ENCODE measurements around the gene DTNBP1.

The DTNBP1 gene

DNA sequence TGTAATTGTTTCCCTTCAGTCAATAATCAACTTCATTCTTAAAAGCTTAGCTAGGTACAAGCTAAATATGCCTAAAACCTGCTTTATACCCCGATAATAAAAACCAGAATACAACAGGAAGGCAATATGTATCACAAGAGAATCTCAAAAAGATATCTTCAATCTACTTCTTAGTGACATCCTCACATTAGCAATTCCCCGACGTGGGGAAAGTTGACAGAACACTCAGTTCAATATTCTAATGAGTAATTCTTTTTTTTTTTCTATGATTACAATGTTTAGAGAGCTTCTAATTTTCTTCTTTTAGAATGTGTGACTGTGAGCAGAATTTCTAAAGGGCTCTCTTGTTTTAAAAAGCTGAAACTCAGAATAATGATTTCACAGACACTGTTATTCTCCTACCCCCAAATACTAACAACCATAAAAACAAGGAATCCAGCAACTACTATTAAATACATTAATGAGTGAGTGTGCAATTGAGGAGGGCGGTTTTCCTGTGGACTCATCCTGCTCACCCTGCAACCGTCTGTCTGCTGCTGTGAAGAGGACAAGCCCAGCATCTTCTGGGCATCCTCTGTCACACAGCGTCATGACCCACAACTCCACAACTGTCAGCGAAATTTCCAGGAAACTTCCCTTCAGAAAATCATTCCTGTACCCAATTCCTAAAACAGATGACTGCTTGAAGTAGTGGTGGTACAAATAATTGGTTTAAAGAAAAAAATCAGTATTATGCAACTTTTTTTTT is 68.1 kb downstream of the DTNBP1 start:
- FAIRE-seq = no peak
- no peak for DNase-seq (ENCODE audit: insufficient read length, low spot score)

DNA sequence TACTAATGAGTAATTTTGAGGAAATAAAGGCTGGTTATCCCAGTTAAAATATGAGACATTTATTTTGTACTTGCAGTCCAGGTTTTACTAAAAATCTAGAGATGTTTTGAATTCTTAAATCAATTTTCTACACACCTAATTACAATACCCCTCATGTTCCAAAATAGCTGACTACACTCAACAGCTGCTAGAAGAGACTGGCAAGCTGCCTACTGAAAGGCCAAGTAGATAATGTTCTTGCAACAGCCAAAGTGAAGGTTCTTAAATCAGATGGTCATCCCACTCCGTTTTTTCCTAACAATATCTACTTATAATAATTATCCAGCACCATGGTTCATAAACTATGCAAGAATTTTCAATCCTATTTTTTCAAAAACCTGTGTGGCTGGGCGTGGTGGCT is 69.0 kb downstream of the DTNBP1 start:
- DNase-seq (ENCODE audit: insufficient read length, low spot score) (no peak), FAIRE-seq (no peak)

DNA sequence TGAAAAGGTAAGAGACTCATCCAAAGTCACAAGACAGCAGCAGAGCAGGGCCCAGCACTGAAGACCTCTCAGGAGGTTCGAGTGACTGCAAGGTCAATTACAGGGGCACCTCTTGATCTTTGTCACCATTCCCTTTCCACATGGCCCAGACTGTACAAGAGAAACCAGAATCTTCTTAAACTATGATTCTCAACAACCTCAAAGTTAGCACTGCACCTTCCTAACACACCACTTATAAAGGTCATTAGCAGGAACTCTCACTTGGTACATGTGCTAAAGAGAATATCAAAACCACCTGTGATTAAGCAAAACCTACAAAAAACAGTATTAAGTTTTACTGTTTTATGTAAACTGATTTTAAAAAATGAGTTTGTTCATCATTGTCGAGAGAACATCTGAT is 70.2 kb downstream of the DTNBP1 start:
- no peak for DNase-seq (ENCODE audit: insufficient read length, low spot score)
- FAIRE-seq = no peak

DNA sequence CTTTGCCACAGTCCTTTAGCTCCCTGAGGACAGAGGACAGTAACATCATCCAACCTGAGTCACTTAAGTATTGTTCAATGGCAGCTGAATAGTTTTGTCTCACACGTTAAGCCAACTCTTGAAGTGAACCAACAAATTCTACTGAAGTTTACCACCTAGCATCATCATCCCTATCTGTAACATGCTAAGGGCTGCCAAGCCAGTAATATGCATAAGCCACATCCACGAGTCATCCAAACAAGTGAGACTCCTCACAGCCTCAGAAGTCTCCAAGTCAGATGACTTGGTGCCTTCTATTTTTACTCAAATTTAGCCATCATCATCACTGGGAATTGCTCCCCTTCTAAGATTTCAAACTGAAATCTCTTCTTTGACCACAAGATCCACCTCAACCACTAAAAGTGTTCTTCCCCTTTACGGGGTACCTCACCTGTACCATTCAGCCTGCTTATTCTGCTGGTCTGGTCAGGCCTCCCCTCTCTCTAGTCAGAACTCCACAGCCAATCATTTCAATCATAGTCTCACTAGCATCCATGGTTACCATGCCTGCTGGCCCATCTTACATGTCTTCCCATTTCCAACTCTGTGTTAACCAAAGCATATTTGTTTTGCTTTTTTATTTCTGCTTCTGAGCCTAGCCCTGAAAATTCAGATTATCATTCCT is 73.7 kb downstream of the DTNBP1 start:
- FAIRE-seq = peak; percentile 16
- no peak for DNase-seq (ENCODE audit: insufficient read length, low spot score)

DNA sequence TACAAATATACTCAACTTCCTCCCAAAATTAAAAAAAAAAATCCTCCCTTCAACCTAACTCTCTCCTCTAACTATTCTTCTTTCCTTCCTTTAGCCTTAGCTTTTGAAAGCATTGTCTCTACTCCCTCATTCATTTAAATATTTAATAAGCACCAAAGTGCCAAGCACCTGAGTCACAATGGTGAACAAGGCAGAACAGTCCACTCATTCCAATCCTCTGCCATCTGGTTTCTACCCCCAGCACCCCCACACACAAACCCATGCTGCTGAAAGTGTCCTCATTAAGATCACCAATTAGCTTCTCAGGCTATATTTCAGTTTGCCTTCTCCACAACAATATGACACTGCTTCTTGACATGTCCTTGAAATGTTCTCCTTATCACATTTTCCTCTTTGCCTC is 76.3 kb downstream of the DTNBP1 start:
- FAIRE-seq = no peak
- DNase-seq (ENCODE audit: insufficient read length, low spot score) = no peak

DNA sequence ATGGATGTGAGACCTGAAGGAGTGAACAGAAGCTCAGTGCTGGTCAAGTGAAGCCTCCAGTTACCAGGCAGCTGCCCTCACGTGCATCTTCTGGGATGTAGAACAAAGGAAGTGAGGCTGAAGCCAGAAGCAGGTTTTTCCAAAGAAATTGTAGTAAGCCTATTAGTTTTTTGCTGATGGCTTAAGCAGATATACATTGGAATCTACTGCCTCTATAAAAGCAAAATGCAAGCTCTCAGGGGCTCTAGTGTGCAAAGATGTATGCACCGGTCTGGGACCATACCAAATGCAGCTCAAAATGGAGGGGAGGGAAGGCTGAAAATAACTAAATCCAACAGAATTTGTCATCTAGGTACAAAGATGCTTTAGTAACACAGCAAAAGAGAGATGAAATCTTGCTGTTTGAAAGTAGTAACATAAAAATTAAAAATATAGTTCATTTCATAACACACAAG is 77.0 kb downstream of the DTNBP1 start:
- DNase-seq (ENCODE audit: insufficient read length, low spot score) = no peak
- no peak for FAIRE-seq

DNA sequence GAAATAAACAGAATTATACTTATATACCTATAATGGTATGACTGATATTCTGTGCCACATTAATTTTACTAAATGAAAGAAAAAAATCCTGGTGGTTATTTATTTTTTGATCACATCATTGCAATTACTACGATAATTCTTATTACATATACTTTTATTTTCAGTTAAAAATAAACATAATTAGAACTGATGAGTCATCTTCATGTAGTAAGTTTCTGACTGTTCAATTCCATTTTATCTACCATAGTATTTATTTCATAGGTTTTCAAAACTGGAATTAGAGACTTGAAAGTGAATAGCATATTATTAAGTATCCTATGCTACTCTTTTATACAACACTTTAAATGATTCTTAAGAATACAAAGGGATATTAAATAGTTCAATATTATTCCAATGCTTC is 80.3 kb downstream of the DTNBP1 start:
- DNase-seq (ENCODE audit: insufficient read length, low spot score) (no peak), FAIRE-seq (no peak)

DNA sequence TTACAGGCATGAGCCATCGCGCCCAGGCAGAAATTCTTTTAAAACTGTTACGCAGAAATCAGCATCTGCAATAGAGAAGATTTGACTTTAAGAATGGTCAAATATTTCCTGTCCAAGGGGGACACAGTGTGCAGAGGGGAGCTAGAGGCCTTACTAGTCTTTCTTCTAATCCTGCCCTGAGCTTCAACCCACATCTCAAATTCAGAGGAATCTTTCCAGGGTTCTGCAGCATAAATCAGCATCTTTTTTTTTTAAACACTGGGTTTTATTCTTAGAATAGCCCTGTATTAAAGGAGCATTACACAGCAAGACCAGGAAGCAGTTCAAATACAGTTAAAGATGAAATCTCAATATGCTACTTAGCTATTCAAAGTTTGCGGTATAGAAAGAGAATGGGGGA is 81.1 kb downstream of the DTNBP1 start:
- FAIRE-seq = no peak
- no peak for DNase-seq (ENCODE audit: insufficient read length, low spot score)

DNA sequence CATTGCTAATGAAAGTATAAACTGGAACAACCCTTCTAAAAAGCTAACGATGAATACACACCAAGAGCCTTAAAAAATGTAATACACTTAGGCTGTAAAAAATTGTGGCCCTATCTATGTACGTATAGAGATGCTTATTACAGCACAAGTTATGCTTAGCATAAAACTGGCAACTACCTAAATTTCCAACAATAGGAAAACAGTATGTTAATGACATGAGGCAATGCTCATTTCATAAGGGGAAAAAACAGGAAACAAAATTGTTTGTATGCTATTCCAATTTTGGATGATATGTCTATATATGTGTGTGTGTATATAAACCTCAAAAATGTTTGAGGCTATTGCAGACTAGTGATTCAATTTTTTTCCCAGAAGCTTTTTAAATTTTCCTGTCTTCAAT is 82.5 kb downstream of the DTNBP1 start:
- FAIRE-seq = no peak

DNA sequence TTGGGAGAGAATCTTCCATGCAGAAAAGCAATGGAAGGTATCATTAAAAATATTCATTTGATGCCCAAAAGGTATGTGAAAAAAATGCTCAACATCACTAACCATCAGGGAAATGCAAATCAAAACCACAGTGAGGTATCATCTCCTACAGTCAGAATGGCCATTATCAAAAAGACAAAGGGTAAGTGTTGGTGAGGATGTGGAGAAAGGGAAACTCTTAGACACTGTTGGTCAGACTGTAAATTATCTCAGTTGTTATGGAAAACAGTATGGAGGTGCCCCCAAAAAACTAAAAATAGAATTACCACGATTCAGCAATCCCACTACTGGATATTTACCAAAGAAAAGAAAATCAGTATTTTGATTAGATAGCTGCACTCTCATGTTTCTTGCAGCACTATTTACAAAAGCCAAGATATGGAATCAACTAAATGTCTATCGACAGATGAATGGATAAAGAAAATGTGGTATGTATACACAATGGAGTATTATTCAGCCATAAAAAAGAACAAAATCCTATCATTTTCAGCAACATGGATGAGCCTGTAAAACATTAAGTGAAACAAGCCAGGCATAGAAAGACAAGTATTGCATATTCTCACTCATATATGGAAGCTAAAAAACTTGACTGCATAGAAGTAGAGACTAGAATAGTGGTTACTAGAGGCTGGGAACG is 84.0 kb downstream of the DTNBP1 start:
- FAIRE-seq = no peak
- no peak for DNase-seq (ENCODE audit: insufficient read length, low spot score)

More for the DNA sequence above, 82.5 kb downstream of the DTNBP1 start:
- DNase-seq (ENCODE audit: insufficient read length, low spot score) = no peak

DNA sequence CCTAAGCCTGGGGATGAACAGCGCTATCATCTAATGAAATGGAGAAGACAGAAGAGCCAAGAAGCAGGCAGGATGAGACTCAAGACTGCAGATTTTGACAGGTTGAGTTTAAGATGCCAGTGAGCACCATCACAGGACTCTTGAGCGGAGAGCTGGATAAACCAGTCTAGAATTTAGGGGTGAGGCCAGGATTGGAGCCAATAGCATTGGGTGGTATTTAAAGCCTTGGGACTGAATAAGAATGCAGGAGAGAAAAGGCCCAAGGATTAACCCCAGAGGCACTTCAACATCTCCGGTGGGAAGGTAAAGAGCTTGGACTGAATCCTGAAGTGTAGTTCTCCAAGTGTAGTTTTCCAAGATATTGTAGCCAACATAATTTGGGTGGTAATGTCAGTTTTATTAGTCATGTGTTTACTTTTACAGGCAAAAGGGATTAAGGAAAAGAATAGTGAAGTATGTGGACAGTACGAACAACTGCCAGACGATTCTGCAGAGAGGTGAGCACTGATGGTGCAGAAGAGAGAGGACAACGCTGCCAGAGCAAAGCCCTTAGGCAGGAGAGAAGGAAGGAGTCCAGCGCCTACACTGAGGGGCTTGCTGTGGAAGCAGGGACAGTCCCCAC is 85.2 kb downstream of the DTNBP1 start:
- no peak for DNase-seq (ENCODE audit: insufficient read length, low spot score)
- no peak for FAIRE-seq

DNA sequence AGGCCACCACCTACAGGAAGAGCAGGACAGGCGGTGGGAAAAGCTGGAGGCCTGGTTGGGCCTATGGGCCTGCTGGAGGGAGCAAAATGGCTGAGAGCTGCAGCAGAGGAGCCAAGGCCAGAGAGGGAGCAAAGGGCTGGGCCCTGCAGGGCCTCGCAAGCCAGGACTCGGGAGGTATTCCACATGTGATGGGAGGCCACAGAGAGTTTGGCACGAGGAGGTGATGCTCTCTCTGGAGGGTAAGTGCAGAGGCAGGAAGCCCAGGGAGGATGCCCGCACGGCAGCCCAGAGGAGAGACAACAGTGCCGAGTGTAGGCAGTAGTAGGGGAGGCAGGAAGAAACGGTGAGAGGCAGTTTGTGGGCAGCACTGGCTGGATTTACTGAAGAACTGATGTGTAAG is 85.7 kb downstream of the DTNBP1 start:
- DNase-seq (ENCODE audit: insufficient read length, low spot score) = no peak
- FAIRE-seq = no peak

DNA sequence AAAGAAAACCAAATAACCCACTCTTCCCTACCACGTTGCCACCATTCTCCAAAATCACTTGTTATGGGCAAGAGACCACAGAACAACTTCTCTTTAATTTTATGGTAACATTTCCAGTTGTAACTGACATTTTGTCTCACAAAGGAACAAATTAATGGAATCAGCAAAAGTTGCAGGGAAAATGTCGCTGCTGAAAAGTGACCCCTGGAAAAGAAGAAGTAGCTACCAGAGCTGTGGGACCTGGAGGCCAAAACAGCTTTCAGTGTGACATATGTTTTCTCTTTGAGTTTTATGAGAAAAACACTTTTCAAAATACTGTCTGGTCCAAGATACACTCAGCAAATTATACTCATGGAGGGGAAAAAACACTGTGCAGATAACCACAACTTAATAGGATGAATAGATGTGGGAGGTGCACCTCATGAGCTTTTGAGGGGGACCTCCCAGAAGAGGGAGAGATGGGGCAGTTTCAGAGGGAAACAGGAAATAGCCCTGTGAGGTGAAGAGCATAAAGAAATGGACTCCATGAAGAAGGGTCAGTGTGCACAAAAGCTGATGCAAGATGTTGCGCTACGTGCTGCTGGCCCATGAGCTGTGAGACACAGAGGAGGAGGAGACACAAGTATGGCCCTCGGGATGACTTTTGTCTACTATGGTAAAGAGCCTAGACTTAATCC is 87.3 kb downstream of the DTNBP1 start:
- FAIRE-seq = no peak
- DNase-seq (ENCODE audit: insufficient read length, low spot score) = no peak

DNA sequence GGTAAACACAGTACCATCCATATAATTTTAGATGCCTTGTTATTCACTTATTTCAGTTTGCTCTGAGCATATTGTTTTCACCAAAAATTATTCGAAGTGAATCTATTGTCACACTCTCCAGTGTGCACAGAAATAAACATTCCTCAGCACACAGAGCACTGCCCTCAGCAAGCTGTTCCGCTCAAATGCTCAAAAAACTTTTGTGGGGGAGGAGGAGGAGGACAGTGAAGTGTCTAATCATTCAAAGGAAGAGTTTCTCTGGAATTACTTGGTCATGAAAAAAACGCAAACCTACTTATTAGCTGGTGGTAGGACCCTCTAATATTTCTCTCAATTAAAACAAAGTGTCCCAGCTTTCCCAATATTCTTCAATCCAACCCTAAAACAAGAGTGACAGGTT is 88.3 kb downstream of the DTNBP1 start:
- no peak for DNase-seq (ENCODE audit: insufficient read length, low spot score)
- no peak for FAIRE-seq

DNA sequence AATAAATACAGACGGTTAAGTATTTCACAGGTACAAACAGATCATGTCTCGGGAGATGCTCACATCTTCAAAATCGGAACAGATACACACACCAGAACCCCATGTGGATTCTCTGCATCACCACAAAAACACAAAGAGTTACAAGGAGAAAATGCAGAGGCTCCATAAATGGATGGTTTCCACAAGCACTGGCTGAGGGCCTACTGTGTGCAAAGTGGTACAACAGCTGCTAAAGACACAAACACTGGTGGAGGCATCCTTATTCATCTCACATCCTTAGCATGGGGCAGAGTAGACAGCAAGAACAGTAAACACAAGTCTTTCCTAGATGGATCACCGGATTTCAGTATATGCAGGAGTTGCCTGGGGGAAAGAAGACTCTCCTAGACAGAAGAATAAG is 88.8 kb downstream of the DTNBP1 start:
- DNase-seq (ENCODE audit: insufficient read length, low spot score) = no peak
- no peak for FAIRE-seq

DNA sequence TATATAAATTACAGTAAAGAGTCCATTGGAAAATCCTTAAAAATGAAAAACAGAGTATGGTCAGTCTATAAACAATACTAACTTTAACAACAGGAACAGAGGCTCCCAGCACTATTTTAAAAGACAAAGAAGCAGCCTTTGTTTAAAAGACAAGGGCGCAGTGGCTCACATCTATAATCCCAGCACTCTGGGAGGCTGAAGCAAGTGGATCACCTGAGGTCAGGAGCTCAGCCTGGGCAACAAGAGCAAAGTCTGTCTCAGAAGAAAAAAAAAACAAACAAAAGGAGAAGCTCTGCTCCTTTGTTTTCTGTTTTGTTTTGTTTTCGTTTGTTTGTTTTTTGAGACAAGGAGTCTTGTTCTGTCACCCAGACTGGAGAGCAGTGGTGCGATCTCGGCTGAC is 89.4 kb downstream of the DTNBP1 start:
- no peak for FAIRE-seq
- no peak for DNase-seq (ENCODE audit: insufficient read length, low spot score)

DNA sequence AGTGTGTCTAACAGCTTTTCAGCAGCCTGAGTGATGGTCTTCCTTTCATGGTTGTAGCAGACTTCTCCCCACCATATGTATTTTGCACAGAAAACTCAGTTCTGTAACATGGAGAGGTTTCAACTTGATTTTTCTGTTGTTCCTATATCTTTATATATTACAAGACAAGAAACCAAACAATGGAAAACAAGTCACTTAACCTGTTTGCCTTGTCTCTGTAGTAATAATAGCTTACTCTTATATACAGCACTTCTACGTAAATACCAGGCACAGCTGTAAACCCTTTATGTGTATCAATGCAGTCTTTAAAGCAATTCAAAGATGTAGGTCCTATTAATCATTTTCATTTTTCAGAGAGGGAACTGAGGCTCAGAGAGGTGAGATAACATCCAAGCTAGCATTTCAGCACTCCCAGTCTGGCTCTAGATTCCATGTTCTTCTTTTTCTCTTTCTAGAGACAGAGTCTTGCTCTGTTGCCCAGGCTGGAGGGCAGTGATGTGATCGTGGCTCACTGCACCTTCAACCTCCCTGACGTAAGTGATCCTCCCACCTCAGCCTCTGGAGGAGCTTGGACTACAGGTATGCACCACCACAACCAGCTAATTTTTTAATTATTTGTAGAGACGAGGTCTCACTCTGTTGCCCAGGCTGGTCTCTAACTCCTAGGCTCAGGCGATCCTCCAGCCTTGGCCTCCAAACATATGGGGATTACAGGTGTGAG is 90.4 kb downstream of the DTNBP1 start:
- DNase-seq (ENCODE audit: insufficient read length, low spot score) = no peak
- FAIRE-seq = no peak

DNA sequence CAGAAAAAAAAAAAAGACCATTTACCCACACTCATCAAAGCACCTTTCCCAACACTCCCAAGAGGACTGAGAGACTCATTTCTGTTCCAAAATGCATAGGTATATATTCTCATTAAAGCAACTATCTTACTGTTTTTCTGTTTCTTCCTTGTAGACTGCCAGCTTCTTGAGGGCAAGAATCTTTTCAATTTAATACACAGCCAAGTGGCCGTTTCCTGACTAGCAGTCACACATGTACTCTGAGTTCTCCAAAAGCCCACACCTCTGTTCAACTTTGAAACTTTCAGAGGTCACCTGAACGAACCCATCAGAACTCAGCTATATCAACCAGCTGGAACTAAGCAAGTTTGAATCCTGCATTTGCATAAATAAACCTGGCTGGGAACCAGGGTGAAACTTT is 92.7 kb downstream of the DTNBP1 start:
- no peak for FAIRE-seq

DNA sequence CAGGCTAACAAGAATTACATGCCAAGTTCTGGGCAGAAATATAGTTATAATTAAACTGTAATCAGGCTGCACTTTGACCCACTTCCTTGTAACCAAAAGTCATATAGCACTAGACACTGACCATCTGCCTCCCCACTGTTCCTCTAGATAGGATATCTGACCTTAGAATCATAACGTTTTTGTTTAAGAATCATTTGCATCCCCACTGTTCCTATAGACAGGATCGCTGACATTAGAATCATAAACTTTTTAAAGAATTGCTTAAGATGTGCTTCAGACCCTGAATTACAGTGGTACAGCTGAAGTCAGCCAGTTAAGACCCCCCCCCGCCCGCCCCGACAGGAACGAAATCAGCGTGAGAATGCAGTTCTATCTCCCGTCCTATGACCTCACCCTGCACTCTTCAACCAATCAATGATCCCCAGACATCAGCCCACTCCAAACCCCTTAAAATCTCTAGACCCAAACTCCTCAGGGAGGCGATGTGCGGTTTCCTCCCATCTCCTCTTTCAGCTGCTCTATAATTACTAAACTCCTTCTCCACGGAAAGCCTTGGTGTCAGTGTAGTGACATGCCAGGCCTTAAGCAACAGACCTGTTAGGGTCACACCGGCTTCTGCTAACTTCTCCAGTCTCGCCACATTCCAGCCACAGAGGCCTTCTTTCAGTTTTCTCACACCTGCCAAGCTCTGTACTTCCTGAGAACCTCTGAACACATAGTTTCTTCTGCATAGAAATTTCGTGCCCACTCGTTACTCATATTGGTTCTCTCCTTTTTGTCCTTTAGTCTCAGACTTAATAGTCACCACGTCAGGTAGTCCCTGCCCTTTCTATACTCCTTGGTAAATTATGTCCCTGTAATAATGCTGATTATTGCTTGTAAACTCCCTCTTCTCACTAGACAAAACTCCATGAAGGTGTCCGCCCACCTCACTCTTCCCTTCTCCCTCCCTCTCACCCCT is 93.5 kb downstream of the DTNBP1 start:
- DNase-seq (ENCODE audit: insufficient read length, low spot score) (no peak), FAIRE-seq (no peak)

More for the DNA sequence above, 92.7 kb downstream of the DTNBP1 start:
- DNase-seq (ENCODE audit: insufficient read length, low spot score) = no peak

Data from HTR-8/SVneo (cell line).